Trophoblast cell (in vitro differentiated cells and primary cell): Measurements from ENCODE around the gene PALS2.
A peak's percentile ranks its signal among the peaks of the same experiment; 100 is the strongest.

Source experiments
- DNase-seq, 2 donors: peaks; one replicate each; pipeline ENCODE4 v3.0.0-alpha.2; 2016
- H2AFZ ChIP-seq: 2 replicates; pipeline ENCODE4 v1.6.1; 2013; ENCODE audit warnings: low read length, moderate library complexity, mild to moderate bottlenecking; ENCODE audit not compliant: insufficient read depth, poor library complexity
- H2AK5ac ChIP-seq: 2 replicates; pipeline ENCODE4 v1.6.1; 2013; ENCODE audit warnings: mild to moderate bottlenecking, low read length
- H2BK120ac ChIP-seq: 2 replicates; pipeline ENCODE4 v1.6.1; 2013; ENCODE audit warnings: low read length, mild to moderate bottlenecking, moderate library complexity; ENCODE audit not compliant: insufficient read depth, poor library complexity
- H2BK12ac ChIP-seq: 2 replicates; pipeline ENCODE4 v1.6.1; 2013; ENCODE audit warnings: mild to moderate bottlenecking, low read length, moderate library complexity
- H2BK5ac ChIP-seq: 2 replicates; pipeline ENCODE4 v1.6.1; 2013; ENCODE audit warnings: low read length, low read depth, moderate library complexity, mild to moderate bottlenecking; ENCODE audit not compliant: poor library complexity
- H3K14ac ChIP-seq: 2 replicates; pipeline ENCODE4 v1.6.1; 2013; ENCODE audit warnings: mild to moderate bottlenecking, low read length
- H3K18ac ChIP-seq: 2 replicates; pipeline ENCODE4 v1.6.1; 2013; ENCODE audit warnings: mild to moderate bottlenecking, low read length
- H3K23ac ChIP-seq: 2 replicates; pipeline ENCODE4 v1.6.1; 2013; ENCODE audit warnings: low read length
- H3K27ac ChIP-seq: 2 replicates; pipeline ENCODE4 v1.5.1; 2013; ENCODE audit warnings: low read depth, mild to moderate bottlenecking, inconsistent platforms, low read length, moderate library complexity
- H3K27me3 ChIP-seq: 2 replicates; pipeline ENCODE4 v1.6.1; 2013; ENCODE audit warnings: inconsistent platforms, mild to moderate bottlenecking, low read length, moderate library complexity; ENCODE audit not compliant: insufficient read depth
- H3K36me3 ChIP-seq, 2 experiments: 1 replicate in 1 of 2; 2 replicates in 1 of 2; pipeline ENCODE4 v1.6.1; 2013; ENCODE audit warnings: low read length in 2 of 2, mild to moderate bottlenecking in 2 of 2, moderate library complexity in 1 of 2; ENCODE audit not compliant: insufficient read depth in 2 of 2, control insufficient read depth in 1 of 2
- H3K4ac ChIP-seq: 2 replicates; pipeline ENCODE4 v1.6.1; 2013; ENCODE audit warnings: low read depth, mild to moderate bottlenecking, low read length, moderate library complexity
- H3K4me1 ChIP-seq, 2 experiments: 1 replicate in 1 of 2; 2 replicates in 1 of 2; pipeline ENCODE4 v1.6.1; 2013; ENCODE audit warnings: low read length in 2 of 2, mild to moderate bottlenecking in 2 of 2, moderate library complexity in 1 of 2; ENCODE audit not compliant: insufficient read depth in 2 of 2, control insufficient read depth in 1 of 2
- H3K4me2 ChIP-seq: 2 replicates; pipeline ENCODE4 v1.6.1; 2013; ENCODE audit warnings: inconsistent platforms, mild to moderate bottlenecking, low read length, moderate library complexity
- H3K4me3 ChIP-seq: 2 replicates; pipeline ENCODE4 v1.5.1; 2013; ENCODE audit warnings: mild to moderate bottlenecking, low read depth, low read length, inconsistent platforms
- H3K79me1 ChIP-seq: one replicate; pipeline ENCODE4 v1.6.1; 2013; ENCODE audit warnings: low read length
- H3K79me2 ChIP-seq: 2 replicates; pipeline ENCODE4 v1.6.1; 2013; ENCODE audit warnings: low read length, mild to moderate bottlenecking; ENCODE audit not compliant: control insufficient read depth, insufficient read depth, poor library complexity
- H3K9ac ChIP-seq: 2 replicates; pipeline ENCODE4 v1.6.1; 2013; ENCODE audit warnings: mild to moderate bottlenecking, low read length
- H3K9me3 ChIP-seq: 2 replicates; pipeline ENCODE4 v1.6.1; 2013; ENCODE audit warnings: low read depth, mild to moderate bottlenecking, control low read depth, inconsistent platforms, low read length; ENCODE audit not compliant: insufficient read depth
- H4K12ac ChIP-seq: 2 replicates; pipeline ENCODE4 v1.6.1; 2013; ENCODE audit warnings: low read depth, mild to moderate bottlenecking, low read length, moderate library complexity
- H4K8ac ChIP-seq: 2 replicates; pipeline ENCODE4 v1.6.1; 2013; ENCODE audit warnings: low read depth, mild to moderate bottlenecking, low read length, moderate library complexity
- H4K91ac ChIP-seq: one replicate; pipeline ENCODE4 v1.6.1; 2013; ENCODE audit warnings: low read depth, mild to moderate bottlenecking, low read length, moderate library complexity
- WGBS: extraction: QIAGEN DNeasy Blood & Tissue Kit; methylation state at CpG from one replicate; pipeline ENCODE4 v1.1.7; 2013; ENCODE audit warnings: missing lambda C conversion rate; ENCODE audit not compliant: insufficient read length, insufficient coverage; ENCODE audit errors: extremely low coverage; 5-methylcytosine and 5-hydroxymethylcytosine counted together

PALS2 gene

DNA sequence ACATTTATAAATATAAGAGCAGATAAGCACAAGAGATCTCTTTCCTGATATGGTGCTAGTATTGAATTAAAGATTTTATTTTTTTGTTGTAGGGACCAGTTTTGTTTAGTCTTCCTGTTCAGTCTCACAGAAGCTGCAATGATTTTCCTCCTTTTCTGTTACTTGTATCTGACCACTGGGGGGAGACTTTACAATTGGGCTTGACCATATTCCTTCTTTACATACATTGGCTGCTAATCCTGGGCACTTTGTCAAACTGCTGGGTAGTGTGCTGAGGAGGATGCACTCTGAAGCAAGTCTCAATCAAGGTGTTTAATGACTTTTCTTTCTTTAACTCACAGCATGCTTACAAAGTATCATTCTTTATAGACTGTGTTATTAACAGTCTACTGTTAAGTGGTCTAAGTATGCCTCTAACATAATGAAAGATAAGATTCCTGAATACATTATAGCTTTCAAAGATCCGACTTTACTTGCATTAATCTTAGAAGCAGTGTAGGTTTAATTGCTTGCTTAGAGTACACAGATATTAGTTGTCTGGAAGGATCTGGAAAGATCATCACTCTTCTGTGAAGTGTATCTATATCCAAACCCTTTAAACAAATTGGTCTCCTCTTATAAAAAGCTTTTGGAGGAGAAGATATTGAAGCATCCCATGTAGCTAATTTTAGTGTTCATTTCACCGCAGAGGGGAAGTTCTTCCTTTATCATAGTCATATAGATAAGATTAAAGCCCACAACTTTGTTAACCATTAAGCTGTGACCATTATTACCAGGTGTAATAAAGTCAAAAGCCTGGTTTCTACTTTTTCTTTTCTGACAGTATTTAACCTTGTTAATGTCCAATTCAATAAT lies 3.1 kb downstream of the PALS2 start:
- Histone ChIP-seq H3K4ac (no peak overlapping the region), H2BK120ac (no peak overlapping the region), H3K18ac (no peak overlapping the region), H4K91ac (no peak overlapping the region), H3K4me1 (peaks cover 0 to 4% of the 10 kb centered on the region in 2 experiments), H2BK12ac (no peak overlapping the region), H3K27me3 (no peaks in the 10 kb centered on the region), H4K8ac (no peak overlapping the region), H3K79me1 (peaks cover 6% of the 10 kb centered on the region), H3K9ac (no peak overlapping the region), H3K27ac (no peak overlapping the region), H3K36me3 (no peaks in the 10 kb centered on the region), H3K4me3 (no peak overlapping the region), H3K14ac (no peak overlapping the region), H3K9me3 (no peaks in the 10 kb centered on the region), H3K23ac (no peak overlapping the region), H3K79me2 (peaks cover 8% of the 10 kb centered on the region), H4K12ac (no peak overlapping the region), H2AK5ac (no peak overlapping the region), H3K4me2 (no peak overlapping the region), H2AFZ (no peak overlapping the region), H2BK5ac (no peak overlapping the region)
- peak in 1 of 2 donors; percentile 66 for DNase-seq
- WGBS, result no CpG with 5 or more reads among the region's 2 CpGs

GRCh38 chr7:24578052-24578451 lies 4.8 kb downstream of the PALS2 start:
- Histone ChIP-seq H2AFZ (no peak overlapping the region), H3K9me3 (no peaks in the 10 kb centered on the region), H3K4ac (peak overlapping the region; percentile 94), H3K23ac (no peak overlapping the region), H3K79me1 (peaks cover 4% of the 10 kb centered on the region), H3K27me3 (no peaks in the 10 kb centered on the region), H3K18ac (no peak overlapping the region), H3K9ac (no peak overlapping the region), H4K91ac (no peak overlapping the region), H2BK5ac (no peak overlapping the region), H3K27ac (no peak overlapping the region), H3K14ac (no peak overlapping the region), H3K4me3 (no peak overlapping the region), H2AK5ac (no peak overlapping the region), H3K79me2 (peaks cover 7% of the 10 kb centered on the region), H4K8ac (no peak overlapping the region), H3K36me3 (no peaks in the 10 kb centered on the region), H4K12ac (no peak overlapping the region), H3K4me1 (peaks cover 0 to 1% of the 10 kb centered on the region in 2 experiments), H2BK12ac (no peak overlapping the region), H2BK120ac (no peak overlapping the region), H3K4me2 (no peak overlapping the region)
- DNase-seq, result no peak
- WGBS, result no CpG with 5 or more reads among the region's 3 CpGs

- Histone ChIP-seq H4K8ac (no peak overlapping the region), H3K4me2 (no peak overlapping the region), H4K12ac (no peak overlapping the region), H2BK120ac (no peak overlapping the region), H3K14ac (no peak overlapping the region), H3K36me3 (no peaks in the 10 kb centered on the region), H3K18ac (no peak overlapping the region), H3K4ac (no peak overlapping the region), H3K27me3 (no peaks in the 10 kb centered on the region), H2AFZ (no peak overlapping the region), H2AK5ac (no peak overlapping the region), H3K4me1 (peaks cover 0 to 1% of the 10 kb centered on the region in 2 experiments), H4K91ac (no peak overlapping the region), H3K79me2 (no peaks in the 10 kb centered on the region), H3K4me3 (no peak overlapping the region), H3K23ac (no peak overlapping the region), H3K27ac (no peak overlapping the region), H3K79me1 (no peaks in the 10 kb centered on the region), H2BK12ac (no peak overlapping the region), H3K9ac (no peak overlapping the region), H3K9me3 (no peaks in the 10 kb centered on the region), H2BK5ac (no peak overlapping the region)
- no CpG with 5 or more reads among the region's 2 CpGs for WGBS
- no peak for DNase-seq
Observed at GRCh38 chr7:24580283-24580946, 7.2 kb downstream of the PALS2 start.

DNA sequence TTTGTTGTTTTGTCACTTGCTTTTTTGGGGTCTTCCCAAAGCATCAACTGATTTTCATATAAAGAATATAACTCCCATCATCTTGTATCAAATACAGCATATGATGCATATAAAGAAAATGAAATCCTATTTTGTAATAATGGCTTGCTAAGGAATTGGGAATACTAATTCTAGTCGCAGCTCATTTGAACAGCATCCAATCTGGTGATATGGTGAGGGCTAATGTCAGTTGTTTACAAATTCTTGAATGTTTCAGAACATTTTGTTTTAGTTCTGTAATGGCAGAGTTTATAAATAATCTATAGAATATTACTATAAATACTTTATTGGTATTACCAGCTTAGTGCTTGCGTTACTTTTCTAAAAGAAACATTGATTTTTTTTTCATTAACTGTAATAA lies 8.9 kb downstream of the PALS2 start:
- no peak overlapping the region for H3K4ac ChIP-seq
- no peak overlapping the region for H3K14ac ChIP-seq
- no peak overlapping the region for H2BK5ac ChIP-seq
- no peak overlapping the region for H3K27ac ChIP-seq
- H3K36me3 ChIP-seq, result no peaks in the 10 kb centered on the region
- no peak overlapping the region for H2AFZ ChIP-seq
- no peak for DNase-seq
- no peaks in the 10 kb centered on the region for H3K79me2 ChIP-seq
- H2AK5ac ChIP-seq, result no peak overlapping the region
- no peak overlapping the region for H3K4me2 ChIP-seq
- WGBS, result no CpG with 5 or more reads among the region's 2 CpGs
- H3K23ac ChIP-seq, result no peak overlapping the region
- no peaks in the 10 kb centered on the region for H3K27me3 ChIP-seq
- H3K4me3 ChIP-seq, result no peak overlapping the region
- H2BK120ac ChIP-seq, result no peak overlapping the region
- no peak overlapping the region for H3K9ac ChIP-seq
- H4K12ac ChIP-seq, result no peak overlapping the region
- no peaks in the 10 kb centered on the region for H3K79me1 ChIP-seq
- H3K4me1 ChIP-seq, result peaks cover 0 to 1% of the 10 kb centered on the region in 2 experiments
- H3K9me3 ChIP-seq, result no peaks in the 10 kb centered on the region
- H3K18ac ChIP-seq, result no peak overlapping the region
- H4K8ac ChIP-seq, result no peak overlapping the region
- H2BK12ac ChIP-seq, result no peak overlapping the region
- no peak overlapping the region for H4K91ac ChIP-seq
